ENCODE measurements around the gene TMEM91.

DNA sequence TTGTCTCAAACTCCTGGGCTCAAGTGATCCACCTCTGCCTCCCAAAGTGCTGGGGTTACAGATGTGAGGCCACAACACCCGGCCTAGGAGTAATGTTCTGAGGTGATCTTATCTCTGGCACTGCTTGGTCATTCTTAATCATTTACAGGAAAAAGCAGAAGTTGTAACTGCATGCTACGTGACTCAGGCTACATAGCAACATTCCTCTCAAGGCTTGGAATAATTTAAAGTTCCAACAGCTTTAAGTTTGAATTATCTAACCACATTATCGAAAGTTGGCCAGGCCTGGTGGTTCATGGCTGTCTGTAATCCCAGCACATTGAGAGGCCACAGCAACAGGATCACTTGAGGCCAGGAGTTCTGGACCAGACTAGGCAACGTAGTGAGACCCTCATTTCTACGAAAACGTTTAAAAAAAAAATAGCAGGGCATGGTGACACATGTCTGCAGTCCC, 8.5 kb upstream of the TMEM91 start:
- peak; percentile 74; the same call in 1 of the 2 replicates for TF ChIP-seq NFIC (IDR thresholded peaks at IDR 0.05; ENCODE audit: borderline replicate concordance)
- TF ChIP-seq RFX5 (IDR thresholded peaks at IDR 0.05; ENCODE audit: low read length) = no peak
- TF ChIP-seq, protein P1, sequence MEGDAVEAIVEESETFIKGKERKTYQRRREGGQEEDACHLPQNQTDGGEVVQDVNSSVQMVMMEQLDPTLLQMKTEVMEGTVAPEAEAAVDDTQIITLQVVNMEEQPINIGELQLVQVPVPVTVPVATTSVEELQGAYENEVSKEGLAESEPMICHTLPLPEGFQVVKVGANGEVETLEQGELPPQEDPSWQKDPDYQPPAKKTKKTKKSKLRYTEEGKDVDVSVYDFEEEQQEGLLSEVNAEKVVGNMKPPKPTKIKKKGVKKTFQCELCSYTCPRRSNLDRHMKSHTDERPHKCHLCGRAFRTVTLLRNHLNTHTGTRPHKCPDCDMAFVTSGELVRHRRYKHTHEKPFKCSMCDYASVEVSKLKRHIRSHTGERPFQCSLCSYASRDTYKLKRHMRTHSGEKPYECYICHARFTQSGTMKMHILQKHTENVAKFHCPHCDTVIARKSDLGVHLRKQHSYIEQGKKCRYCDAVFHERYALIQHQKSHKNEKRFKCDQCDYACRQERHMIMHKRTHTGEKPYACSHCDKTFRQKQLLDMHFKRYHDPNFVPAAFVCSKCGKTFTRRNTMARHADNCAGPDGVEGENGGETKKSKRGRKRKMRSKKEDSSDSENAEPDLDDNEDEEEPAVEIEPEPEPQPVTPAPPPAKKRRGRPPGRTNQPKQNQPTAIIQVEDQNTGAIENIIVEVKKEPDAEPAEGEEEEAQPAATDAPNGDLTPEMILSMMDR (IDR thresholded peaks at IDR 0.05) = no peak
- no peak for TF ChIP-seq EZH2phosphoT487 (IDR thresholded peaks at IDR 0.05; ENCODE audit: borderline replicate concordance, low read depth)
- TF ChIP-seq, protein P2, sequence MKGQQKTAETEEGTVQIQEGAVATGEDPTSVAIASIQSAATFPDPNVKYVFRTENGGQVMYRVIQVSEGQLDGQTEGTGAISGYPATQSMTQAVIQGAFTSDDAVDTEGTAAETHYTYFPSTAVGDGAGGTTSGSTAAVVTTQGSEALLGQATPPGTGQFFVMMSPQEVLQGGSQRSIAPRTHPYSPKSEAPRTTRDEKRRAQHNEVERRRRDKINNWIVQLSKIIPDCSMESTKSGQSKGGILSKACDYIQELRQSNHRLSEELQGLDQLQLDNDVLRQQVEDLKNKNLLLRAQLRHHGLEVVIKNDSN (IDR thresholded peaks at IDR 0.05; ENCODE audit: borderline replicate concordance, low read depth) = 0 out of 2 replicates have a peak, but pooled peaks have one; percentile 22
- TF ChIP-seq GATA2 (CRISPR knock-in tag; IDR thresholded peaks at IDR 0.05) = no peak
- peak; percentile 68; the same call in 1 of the 2 replicates for TF ChIP-seq POLR2AphosphoS5 (IDR thresholded peaks at IDR 0.05; ENCODE audit: low read depth, low read length)
- TF ChIP-seq, protein P3, sequence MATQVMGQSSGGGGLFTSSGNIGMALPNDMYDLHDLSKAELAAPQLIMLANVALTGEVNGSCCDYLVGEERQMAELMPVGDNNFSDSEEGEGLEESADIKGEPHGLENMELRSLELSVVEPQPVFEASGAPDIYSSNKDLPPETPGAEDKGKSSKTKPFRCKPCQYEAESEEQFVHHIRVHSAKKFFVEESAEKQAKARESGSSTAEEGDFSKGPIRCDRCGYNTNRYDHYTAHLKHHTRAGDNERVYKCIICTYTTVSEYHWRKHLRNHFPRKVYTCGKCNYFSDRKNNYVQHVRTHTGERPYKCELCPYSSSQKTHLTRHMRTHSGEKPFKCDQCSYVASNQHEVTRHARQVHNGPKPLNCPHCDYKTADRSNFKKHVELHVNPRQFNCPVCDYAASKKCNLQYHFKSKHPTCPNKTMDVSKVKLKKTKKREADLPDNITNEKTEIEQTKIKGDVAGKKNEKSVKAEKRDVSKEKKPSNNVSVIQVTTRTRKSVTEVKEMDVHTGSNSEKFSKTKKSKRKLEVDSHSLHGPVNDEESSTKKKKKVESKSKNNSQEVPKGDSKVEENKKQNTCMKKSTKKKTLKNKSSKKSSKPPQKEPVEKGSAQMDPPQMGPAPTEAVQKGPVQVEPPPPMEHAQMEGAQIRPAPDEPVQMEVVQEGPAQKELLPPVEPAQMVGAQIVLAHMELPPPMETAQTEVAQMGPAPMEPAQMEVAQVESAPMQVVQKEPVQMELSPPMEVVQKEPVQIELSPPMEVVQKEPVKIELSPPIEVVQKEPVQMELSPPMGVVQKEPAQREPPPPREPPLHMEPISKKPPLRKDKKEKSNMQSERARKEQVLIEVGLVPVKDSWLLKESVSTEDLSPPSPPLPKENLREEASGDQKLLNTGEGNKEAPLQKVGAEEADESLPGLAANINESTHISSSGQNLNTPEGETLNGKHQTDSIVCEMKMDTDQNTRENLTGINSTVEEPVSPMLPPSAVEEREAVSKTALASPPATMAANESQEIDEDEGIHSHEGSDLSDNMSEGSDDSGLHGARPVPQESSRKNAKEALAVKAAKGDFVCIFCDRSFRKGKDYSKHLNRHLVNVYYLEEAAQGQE (IDR thresholded peaks at IDR 0.05; ENCODE audit: low read depth, low read length) = no peak
- TF ChIP-seq, protein P4, sequence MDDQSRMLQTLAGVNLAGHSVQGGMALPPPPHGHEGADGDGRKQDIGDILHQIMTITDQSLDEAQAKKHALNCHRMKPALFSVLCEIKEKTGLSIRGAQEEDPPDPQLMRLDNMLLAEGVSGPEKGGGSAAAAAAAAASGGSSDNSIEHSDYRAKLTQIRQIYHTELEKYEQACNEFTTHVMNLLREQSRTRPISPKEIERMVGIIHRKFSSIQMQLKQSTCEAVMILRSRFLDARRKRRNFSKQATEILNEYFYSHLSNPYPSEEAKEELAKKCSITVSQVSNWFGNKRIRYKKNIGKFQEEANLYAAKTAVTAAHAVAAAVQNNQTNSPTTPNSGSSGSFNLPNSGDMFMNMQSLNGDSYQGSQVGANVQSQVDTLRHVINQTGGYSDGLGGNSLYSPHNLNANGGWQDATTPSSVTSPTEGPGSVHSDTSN (IDR thresholded peaks at IDR 0.05) = peak; percentile 74
- TF ChIP-seq JUND (IDR thresholded peaks at IDR 0.05) = peak; percentile 88; the same call in 1 of the 2 replicates
- peak in 1 of 2 experiments; percentile 89; a peak in 2 of 4 replicates for TF ChIP-seq EP300 (IDR thresholded peaks at IDR 0.05; ENCODE audit: borderline replicate concordance in 1 of 2, low read depth in 1 of 2, low read length in 1 of 2)
- TF ChIP-seq FOXM1 (IDR thresholded peaks at IDR 0.05; ENCODE audit: low read depth) = 0 out of 2 replicates have a peak, but pooled peaks have one; percentile 53

Measured in SK-N-SH (cell line).